ENCODE results near the gene FXYD1.
"Not testable (repeated sequence)": the region's sequence is repeated elsewhere in the genome, so short reads cannot be mapped to it uniquely, and the experiment has no call there.

FXYD1 gene

DNA sequence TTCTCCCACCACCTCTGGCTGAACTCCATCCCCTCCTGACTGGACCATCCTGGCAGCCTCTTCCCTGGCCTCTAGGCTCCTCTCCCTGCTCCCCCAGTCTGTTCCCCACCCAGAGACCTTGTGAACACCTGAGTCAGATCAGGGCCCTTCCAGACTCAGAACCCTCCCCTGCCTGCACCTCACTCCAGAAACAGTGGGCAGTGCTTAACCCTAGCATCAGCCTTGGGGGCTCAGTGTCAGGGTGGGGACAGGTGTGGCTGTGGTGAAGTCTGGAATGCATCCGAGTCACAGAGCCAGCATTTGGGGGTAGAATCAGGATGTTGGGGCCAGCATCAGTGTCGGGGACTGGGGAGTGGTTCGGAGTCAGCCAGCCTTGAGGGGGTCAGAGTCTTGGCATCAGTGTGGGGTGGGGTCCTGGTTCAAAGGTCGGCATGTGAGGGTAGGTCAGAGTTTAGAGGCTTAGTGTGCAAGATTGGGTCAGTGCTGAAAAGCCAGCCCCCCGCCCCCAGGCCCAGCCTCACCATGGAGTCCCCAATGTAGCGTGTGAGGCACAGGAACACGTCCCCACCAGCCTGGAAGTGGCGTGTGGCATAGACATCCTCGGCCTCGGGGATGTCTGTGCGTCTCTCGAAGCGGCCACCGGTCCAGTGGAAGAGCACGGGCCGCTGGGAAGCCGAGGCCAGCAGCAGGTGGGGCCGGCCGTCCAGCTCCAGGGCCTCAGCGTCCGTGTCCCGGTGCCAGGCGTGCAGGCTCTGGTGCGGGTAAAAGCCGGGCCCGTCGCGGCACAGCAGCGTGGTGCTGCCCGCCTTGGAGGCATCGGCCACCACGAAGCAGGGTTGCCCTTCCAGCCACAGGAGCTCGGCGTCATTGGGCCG, 12.6 kb upstream of the FXYD1 start:
- DNase-seq, result no peak

DNA sequence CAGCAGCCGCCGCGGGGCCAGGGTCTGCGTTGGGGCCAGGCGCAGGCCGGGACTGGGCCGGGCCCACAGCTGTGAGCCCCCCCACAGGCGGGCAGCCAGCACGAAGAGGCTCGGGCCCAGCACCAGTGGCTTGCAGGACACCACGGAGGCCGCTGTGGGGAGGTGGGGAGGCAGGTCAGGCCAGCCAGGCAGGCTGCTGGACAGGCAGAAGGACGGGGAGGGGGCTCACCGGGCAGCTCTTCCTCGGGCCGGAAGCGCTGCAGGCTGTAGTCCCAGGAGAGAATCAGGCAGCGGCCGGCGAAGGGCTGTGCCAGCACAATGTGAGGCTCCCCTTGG, 12.0 kb upstream of the FXYD1 start:
- no peak for DNase-seq

DNA sequence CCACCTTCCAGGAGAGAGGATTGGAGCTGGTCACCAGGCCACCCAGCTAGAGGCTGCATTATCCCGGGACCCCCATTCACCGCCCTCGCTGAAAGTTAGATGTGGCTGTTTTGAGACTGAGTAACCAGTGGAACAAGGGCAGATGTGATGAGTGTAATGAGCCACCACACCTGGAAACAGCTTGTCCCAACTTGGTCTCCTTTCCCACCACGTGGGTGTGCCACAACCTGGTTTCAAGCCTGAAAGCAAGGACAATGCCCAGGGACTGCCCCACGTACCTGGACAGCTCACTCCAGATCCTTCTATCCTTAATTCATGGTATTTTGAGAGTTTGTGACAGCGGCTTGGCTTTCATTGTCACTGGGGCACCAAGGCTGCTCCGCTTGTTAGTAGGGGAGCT, 10.8 kb upstream of the FXYD1 start:
- no peak for DNase-seq

DNA sequence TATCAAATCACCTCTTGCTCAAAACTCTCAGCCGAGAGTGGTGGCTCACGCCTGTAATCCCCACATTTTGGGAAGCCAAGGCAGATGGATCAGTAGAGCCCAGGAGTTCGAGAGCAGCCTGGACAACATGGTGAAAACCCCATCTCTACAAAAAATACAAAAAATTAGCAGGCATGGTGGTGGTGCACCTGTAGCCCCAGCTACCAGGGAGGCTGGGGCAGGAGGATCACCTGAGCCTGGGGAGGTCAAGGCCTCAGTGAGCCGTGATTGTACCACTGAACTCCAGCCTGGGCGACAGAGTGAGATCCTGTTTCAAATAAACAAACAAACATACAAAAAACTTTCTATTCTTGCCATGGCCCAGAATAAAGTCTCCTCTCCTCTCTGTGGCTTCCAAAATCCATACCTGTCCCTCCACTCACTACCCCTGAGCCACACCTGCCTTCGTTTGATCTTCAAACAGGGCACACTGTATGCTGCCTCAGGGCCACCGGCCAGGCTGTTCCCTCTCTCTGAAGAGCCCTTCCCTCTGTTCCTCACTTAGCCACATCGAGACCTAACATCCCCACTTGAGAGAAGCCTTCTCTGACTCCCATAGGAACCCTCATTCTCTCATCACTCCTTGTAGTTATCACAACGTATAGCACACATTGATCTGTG, 10.1 kb upstream of the FXYD1 start:
- DNase-seq, result no peak

DNA sequence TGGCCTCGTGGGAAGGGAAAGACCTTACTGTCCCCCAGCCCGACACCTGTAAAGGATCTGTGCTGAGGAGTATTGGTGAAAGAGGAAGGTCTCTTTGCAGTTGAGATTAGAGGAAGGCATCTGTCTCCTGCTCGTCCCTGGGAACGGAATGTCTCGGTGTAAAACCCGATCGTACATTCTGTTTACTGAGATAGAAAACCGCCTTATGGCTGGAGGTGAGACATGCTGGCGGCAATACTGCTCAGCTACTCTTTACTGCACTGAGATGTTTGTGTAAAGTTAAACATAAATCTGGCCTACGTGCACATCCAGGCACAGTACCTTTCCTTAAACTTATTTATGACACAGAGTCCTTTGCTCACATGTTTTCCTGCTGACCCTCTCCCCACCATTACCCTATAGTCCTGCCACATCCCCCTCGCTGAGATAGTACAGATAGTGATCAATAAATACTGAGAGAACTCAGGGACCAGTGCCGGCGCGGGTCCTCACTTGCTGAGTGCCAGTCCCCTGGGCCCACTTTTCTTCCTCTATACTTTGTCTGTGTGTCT, 8.8 kb upstream of the FXYD1 start:
- DNase-seq, result not testable (repeated sequence)

DNA sequence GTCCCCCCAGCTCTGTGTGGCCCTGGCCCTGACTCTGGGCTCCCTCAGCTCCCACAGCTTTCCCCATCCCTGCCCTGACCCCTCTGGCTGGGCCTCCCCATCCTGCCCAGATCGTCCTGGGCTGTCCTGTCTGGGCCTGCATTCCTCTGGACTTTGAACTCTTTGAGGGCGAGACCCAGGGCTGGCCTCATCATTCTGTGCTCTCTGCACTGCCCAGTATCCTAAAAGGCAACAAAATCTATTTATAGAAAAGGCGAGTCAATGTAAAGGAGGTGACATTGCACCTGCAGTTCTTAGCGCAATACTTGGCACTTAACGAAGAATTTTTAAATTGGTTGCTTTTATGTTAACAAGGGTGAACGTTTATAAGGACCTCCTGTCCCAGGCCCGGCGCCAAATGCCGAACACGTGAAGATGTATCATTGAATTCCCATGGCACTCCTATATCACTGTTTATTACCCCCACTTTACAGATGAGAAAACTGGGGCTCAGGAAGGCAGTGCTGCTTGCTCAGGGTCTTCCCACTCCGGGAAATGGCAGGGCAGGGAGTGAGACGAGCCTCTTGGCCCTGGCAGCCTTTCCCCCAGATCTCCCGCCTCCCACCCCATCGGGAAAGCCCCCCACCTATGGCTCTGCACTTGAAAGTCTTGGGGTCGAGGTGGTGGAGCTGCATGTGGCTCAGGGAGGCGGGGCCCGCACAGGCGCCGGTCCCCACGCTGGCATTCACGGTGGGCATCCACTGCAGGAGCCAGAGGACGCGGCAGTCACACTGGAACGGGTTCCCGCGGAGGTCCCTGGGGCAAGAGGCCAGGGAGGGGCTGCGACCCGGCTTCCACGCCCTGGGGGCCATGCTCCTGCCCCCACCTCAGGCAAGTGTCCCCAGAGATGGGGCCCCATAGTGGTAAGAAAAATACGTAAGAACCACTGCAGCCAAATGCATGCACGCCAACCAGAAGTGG, 7.6 kb upstream of the FXYD1 start:
- no peak for DNase-seq

DNA sequence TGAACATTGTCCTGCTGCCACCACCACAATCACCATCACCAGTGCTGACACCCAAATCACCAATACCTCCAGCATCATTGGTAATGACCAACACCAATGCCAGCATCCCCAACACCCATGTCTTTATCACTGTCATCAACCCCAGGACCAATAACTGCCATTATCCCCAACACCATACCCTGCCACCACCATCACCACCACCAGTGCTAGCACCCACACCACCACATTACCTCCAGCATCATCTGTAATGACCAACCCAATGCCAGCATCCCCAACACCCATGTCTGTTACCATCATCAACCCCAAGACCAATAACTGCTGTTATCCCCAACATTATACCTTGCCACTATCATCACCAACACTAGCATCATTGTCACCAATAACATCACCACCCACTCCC, 6.4 kb upstream of the FXYD1 start:
- no peak for DNase-seq

DNA sequence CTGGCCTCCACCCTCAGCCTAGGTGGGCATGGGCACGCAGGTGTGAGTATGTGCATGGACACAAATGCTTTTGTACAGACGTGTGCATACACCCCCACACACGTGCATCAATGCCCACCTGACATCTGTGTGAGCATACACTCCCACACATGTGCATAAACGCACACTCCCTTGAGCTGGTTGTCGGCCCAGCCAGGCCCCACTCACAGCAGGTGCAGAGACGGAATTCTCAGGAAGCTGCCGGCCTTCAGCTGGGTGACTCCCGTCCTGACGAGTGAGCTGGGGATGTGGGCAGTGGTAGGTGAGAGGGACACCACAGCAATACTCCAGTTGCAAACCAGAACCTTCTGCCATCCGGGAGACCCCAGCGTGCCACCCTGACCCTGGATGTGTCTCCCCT, 4.8 kb upstream of the FXYD1 start:
- no peak for DNase-seq

DNA sequence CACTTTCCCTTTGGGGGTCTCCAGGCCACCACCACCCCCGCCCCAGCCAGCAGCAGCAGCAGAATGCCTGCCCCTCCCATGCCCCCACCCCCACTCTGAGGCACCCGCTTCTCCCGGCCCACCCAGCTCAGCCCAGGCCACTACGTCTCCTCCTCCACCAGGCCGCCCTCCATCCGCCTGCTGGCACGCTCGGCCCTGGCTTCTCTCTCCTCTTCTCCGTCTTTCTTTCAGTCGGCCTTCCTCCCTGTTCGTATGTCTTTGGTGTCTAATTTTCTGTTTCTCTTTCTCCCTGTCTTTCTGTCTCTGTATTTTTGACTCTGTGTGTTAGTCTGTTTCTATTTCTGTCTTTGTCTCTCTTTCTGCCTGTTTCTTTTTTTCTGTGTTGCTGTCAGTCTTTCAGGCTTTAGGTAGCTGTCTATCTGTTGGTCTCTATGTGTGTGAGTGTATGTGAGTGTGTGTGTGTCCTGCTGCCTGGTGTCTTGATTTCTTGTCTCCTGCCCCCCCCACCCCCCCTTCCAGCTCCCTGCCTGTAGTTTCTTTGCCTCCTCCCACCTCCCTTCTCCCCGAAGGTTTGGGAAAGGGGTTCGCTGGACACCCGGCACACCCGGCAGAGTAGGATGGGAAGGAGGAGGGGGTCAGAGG, 3.9 kb upstream of the FXYD1 start, which contains the start of gene LGI4:
TSS of gene LGI4 (minus strand) at position 459 of the 642 bp plus-strand sequence. CDS start at position 80, 379 bp downstream.
- DNase-seq, result no peak

DNA sequence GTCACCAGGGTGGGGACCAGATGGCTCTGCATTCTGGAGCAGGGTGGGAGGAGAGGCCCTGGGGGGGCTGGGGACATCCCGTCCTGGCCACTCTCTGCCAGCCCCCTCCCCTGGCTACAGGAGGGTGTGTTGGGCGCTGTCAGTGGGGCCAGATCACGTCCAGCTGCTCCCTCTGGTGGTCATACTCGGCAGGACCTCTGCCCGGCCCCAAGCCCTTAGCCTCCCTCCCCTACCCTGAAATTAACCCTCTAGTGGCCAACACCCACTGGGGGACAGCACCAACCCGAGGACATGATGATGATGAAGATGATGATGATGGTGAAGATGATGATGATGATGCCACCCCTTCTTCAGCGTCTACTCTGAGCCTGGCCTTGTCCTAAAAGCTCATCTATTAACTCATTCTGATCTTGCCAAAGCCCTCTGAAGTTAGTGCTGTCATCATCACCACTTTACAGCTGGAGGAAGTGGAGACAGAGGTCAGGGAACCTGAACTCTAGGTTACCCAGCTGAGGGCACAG, 3.2 kb upstream of the FXYD1 start:
- peak; percentile 88 for DNase-seq

DNA sequence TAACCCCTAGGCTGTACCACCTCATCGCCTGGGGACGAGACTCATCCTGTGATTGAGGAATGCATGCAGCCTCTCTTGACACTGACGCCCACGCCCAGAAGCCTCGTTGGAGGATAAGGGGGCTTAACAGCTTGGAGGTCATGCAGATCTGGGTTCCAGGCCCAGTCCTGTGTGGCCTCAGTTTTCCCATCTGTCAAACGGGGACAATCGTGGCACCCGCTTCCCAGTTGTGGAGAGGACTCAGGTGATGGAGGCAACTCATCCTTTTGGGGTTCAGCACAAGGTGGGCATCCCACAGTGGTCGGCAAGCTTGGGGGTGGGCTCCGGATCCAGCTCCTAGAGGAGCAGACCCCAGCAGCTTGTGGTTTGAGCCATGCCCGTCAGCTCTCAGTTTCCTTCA, 2.4 kb upstream of the FXYD1 start:
- DNase-seq, result no peak

DNA sequence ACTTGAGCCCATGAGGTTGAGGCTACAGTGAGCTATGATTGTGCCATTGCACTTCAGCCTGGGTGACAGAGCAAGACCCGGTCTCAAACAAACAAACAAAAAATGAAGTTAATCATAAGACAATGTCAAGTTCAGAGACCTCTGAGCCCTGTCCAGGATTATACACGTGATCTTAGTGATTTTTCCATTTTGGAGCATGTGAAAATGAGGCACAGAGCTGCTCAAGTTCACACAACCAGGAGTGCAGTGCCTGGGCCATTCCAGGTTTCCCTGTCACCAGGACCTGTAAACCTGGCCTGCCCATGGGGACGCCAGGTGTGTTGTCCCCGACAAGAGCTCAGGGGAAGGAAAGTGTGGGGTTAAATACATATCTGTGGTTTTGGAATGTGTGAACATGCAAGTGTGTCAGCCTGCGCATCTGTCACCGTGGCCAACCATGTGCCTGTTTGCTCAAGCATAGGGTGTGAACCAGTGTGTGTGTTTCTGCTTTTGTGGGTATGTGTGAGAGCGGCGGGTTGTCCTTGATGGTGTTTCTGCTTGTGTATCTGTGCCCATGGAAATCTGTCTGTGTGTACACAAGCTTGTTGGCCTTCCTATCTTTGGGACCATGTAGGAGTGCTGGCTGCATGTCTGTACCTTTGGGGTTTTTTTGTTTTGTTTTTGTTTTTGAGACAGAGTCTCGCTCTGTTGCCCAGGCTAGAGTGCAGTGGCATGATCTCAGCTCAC, 1.5 kb upstream of the FXYD1 start:
- no peak for DNase-seq

DNA sequence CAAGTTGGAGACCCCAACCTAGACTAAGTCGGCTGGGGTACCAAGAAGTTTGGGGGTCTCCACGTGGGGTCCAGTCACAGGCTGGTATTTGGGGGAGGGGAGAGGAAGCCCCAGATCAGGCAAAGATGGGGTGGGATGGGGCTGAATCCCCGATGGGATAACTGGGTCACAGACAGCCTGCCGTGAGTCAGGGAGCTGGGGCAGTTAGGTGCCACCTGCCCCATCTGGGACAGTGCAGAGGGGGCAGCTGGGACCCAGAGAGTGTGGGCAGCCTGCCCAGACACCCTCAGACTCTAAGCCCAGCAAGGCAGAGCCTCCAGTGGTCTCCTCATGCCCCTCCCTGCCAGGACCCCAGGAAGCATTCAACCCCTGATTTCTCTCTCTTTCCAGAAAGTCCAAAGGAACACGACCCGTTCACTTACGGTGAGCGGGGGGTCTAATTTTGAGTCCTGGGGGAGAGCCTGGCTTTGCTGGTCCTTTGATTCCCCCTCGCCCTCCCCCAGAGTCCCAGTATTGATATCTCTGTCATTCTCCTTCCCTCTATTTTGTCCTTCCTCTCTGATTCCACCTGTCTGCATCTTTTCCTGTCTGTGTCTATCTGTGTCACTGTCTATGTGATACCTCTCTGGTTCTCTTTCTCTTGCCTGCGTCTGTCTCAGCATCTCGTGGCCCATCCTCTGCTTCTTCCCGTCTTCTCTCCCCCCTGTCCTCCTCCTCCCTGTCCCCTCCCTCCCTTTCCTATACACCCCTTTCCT, 1.8 kb downstream of the FXYD1 start:
- no peak for DNase-seq

DNA sequence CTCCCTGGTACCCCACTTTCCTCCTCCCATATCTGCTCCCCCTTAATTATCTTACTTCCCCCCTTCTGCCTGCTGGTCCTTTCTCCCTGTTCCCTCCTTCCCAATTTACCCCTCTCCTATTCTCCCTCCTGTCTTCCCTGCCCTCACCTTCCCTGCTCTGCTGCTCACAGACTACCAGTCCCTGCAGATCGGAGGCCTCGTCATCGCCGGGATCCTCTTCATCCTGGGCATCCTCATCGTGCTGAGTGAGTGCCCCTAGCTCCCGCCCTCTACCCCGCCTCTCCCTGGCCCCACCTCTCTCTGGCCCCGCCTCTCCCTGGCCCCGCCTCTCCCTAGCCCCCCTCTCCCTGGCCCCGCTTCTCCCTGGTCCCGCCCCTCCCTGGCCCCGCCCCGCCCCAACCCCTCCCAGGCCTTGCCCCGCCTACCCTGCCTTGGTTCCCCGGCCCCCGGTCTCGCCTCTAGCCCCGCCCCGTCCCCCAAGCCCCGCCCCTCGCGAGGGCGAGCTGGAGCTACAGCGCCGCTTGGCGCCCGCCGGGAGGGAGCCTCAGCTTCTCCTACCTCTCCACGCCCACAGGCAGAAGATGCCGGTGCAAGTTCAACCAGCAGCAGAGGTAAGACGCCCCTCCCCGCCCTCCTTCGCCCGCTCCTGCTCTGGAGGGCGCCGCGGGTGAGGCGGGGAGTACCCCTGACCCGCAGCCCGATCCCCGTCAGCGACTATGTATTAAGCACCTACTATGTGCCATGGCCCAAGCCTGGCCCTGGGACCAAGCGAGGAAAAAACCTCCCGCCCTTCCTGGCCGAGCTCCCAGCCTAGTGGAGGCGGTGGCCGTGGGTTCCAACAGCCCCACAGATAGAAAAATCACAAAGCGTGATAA, 2.6 kb downstream of the FXYD1 start:
- DNase-seq, result peak; percentile 99

DNA sequence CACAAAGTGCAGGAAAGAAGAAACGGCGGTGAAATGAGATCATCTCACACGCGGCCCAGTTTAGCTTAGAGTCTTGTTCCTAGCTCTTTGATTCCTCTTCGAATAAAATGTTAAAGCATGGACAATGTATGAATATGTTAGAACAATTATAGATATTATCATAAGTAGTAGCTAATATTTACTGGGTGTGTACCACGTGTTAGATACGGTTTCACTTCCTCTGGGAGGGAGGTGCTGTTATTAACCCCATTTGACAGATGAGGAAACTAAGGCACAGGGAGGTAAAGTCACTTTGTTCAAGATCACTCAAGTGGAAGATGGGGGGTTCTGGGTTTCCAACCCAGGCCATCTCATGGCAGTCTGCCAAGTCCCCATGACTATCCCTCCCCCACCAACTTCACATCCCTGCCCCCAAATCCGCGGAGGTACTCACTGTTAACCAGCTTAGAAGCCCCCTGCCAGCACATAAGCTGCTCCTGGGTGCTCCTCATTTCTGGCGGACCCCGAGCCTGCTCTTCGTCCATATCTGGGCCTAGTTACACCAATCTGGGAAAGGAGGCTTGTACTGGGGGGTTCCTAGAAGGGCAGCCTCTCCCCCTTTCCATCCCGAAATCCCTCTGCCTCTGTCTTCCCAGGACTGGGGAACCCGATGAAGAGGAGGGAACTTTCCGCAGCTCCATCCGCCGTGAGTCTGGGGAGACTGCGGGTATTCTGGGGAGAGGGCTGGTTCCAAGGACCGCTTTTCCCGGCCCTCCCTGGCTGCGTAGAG, 3.4 kb downstream of the FXYD1 start:
- DNase-seq, result no peak

DNA sequence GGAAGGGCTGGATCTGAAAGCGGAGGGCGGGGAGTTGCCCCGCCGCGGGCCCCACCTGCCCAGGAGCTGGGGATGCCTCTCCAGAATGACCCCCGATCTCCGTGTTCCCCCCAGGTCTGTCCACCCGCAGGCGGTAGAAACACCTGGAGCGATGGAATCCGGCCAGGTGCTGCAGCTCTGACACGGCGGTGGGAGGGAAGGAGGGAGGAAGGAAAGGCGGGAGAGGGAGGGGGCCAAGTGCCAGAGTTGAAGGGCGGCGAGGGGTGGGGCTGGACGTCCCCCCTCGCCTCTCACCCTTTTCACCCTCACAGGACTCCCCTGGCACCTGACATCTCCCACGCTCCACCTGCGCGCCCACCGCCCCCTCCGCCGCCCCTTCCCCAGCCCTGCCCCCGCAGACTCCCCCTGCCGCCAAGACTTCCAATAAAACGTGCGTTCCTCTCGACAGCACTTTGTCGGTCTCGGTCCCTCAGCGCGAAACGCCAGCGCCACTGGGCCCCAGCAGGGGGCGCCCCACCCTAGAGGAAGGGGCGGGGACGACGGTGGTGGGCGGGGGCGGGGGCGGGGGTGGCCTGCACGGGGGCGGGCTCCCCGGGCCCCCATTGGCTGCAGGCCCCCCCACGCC, 4.1 kb downstream of the FXYD1 start:
- peak; percentile 87 for DNase-seq

DNA sequence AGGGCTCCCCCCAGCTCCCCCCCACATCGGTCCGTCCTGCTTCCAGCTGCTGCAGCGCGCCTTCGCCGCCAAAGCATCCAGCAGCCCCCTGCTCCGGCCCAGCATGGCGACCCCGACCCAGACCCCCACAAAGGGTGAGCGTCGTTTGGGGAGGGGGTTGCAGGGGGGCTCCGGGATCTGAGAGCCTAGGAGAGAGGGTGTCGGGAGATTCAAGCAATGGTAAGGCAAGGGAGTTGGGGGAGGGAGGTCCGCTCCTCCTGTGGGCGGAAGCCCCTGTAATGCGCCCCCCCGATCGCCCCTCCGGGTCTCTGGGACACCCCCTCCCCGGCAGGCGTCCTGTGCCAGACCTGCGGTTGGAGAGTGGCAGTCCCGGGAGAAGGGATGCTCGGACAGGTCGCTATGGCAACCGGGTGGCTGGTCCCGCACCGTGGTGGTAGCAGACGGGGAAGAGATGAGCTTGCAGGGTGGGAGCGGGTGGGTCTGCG, 4.6 kb downstream of the FXYD1 start, which contains the start of gene FXYD7:
TSS of gene FXYD7 (plus strand) at position 25 of the 485 bp plus-strand sequence. CDS start at position 104, 79 bp downstream.
- DNase-seq, result no peak

DNA sequence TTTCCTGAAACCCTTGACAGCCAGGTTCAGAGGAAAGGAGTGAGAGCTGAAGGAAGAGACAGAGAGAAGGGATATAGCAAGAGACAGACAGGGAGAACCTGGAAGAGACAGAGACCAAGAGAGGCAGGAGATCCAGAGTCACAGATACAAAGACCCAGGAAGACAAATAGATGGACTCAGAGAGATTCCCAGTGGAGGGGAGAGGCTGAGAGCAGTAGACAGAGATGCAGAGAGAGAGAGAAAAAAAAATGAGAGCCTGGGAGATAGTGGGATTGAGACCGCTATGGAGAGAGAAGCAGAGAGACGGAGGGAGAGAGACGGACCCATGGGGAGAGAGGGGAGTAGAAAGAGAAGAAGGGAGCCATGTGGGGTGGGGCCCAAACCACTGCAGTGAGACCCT, 5.2 kb downstream of the FXYD1 start:
- DNase-seq, result no peak

All from activated CD8-positive, alpha-beta memory T cell treated with anti-CD3 and anti-CD28 coated beads, Interleukin-2, amount 50 U/mL, for 48 hours (primary cell).